WTC11 (cell line): ENCODE results near the gene ANTXR1.

ENCODE experiments used
- AFF4 ChIP-seq: sonication (generic); formaldehyde crosslinking; IDR thresholded peaks from 2 replicates; pipeline ENCODE4 v1.8.1; 2023; ENCODE audit warnings: mild to moderate bottlenecking, missing genetic modification reagents, borderline replicate concordance
- CTCF ChIP-seq: fragments of 200-600 bp; IDR thresholded peaks from 2 replicates; pipeline ENCODE4 v1.8.0; 2022; ENCODE audit warnings: antibody characterized with exemption
- ESRRA ChIP-seq: sonication (generic); formaldehyde crosslinking; IDR thresholded peaks from 2 replicates; pipeline ENCODE4 v1.8.1; 2022; ENCODE audit warnings: mild to moderate bottlenecking, missing genetic modification reagents, borderline replicate concordance
- MAX ChIP-seq: sonication (generic); formaldehyde crosslinking; IDR thresholded peaks from 2 replicates; pipeline ENCODE4 v1.8.0; 2022; ENCODE audit warnings: mild to moderate bottlenecking, missing genetic modification reagents
- NFYB ChIP-seq: sonication (generic); formaldehyde crosslinking; conservative IDR thresholded peaks from 2 replicates; pipeline ENCODE4 v1.8.0; 2022; ENCODE audit warnings: low read depth, missing genetic modification reagents
- NR1H2 ChIP-seq: sonication (generic); formaldehyde crosslinking; IDR thresholded peaks from 2 replicates; pipeline ENCODE4 v1.9.0; 2021; ENCODE audit warnings: mild to moderate bottlenecking, moderate library complexity, missing genetic modification reagents
- USF1 ChIP-seq: sonication (generic); formaldehyde crosslinking; IDR thresholded peaks from 2 replicates; pipeline ENCODE4 v1.8.0; 2022; ENCODE audit warnings: mild to moderate bottlenecking, missing genetic modification reagents
- ZNF416 ChIP-seq: fragments of 250-450 bp; sonication (Bioruptor Pico); IDR thresholded peaks from 2 replicates; pipeline ENCODE4 v1.9.0; 2021; ENCODE audit warnings: mild to moderate bottlenecking, inconsistent platforms

GRCh38 chr2:69156624-69157023 is 143.6 kb downstream of the ANTXR1 start:
- no peak for TF ChIP-seq USF1 (CRISPR knock-in tag)
- TF ChIP-seq CTCF, result no peak
- no peak for TF ChIP-seq ZNF416
- TF ChIP-seq AFF4 (CRISPR knock-in tag), result no peak
- TF ChIP-seq NFYB (CRISPR knock-in tag), result no peak
- TF ChIP-seq ESRRA (CRISPR knock-in tag), result no peak
- TF ChIP-seq MAX (CRISPR knock-in tag), result no peak
- TF ChIP-seq NR1H2 (CRISPR knock-in tag), result no peak
